Midbrain (tissue), 1 donor: ENCODE results near the gene TBX2.

ENCODE experiments used
- DNase-seq: peaks from one replicate; lab custom pipeline; 2025; lab: John Stamatoyannopoulos, UW

The TBX2 gene

DNA sequence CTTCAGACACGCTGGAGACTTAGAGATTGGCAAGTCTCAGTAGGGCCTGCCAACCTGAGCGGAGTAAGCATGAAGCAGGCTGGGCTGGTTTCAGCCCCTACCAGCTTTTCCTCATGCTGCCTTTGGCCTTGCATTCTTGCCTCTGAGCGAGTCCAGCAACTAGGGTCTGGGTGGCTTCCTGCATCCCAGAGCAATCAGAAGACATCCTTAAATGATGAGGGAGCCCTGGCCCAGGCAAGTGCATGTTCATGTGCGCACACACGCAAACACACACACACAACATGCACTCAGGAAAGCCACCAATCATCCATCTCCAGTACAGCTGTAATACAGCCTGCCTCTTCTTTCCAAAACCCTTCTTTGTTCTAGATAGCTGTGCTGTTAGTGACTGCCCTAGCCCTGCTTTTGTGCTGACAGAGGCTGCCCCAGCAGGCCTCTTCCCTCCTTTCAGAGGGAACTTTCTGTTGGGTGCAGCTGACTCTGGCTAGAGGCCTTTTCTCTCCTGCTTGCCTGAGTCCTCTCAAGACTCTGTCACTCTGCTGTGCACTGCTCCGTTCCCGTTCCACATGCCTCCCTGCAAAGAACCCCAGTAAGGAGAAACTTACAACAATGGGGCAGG lies 30.7 kb upstream of the TBX2 start:
- DNase-seq: no peak

DNA sequence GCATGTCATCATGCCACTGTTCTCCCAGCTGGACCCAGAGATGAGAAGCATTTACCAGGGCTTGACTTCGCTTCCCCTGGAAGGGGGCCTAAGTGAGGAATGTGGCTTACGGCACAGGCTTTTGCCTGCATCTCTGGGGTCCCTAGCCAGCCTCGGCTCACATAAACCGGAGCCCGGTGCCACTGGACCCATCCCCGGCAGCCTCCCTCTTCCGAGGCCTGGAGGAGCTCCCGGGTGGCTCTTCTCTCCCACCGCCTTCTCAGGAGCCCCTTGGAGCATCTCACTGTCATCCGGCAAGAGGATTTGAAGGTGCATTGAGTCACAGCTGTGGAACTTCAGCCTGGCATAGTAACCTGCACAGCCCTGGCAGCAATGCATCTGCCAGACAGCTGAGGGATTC lies 29.9 kb upstream of the TBX2 start:
- no peak for DNase-seq

DNA sequence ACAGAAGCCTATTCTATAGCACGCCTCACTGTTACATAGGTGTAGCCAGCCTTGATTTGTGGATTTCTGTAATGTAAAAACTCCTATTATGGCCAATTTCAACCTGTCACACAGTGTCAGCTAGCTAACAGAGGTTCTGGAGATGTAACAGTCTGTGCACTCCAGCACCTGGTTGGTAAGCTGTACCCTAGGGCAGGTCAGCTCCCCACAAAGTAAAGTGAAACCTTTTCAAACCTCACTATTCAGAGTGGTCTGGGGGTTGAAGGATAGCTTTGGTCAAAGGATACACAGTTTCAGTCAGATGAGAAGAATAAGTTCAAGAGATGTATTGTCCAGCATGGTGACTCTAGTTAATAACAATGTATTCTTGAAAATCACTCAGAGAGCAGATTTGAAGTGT lies 28.5 kb upstream of the TBX2 start:
- no peak for DNase-seq

DNA sequence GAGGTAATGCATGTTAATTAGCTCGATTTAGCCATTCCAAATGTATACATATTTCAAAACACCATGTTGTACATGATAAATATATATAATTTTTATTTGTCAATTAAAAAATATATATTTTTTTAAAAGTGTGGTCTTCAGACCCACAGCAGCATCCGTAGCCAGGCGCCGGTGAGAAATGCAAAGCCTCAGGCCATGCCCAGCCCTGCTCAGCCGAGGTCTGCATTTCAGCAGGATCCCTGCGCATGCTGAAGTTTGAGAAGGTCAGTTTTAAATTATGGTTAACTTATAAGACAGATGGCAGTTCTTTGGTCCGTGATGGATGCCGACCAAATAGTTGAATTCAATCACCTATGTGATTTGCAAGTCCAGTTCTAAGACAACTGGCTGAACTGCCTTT lies 28.0 kb upstream of the TBX2 start:
- DNase-seq: no peak

DNA sequence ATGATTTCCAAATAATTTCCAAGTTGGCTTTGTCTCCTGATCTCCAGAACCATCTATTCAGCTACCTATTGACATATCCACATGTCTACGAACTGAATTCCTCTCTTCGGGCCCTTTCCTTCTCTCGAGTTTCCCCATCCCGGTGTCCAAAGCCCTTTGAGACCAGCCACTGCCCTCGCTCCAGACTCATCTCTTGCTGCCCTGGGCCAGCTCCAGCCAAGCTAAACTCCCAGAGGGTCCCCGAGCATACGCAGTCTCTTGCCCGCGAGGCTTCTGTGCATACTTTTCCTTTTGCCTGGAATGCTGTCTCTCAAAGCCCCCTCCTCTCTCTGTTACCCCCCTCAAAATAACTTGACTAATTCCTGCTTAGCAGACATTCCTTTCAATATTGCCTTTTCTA lies 27.2 kb upstream of the TBX2 start:
- no peak for DNase-seq

DNA sequence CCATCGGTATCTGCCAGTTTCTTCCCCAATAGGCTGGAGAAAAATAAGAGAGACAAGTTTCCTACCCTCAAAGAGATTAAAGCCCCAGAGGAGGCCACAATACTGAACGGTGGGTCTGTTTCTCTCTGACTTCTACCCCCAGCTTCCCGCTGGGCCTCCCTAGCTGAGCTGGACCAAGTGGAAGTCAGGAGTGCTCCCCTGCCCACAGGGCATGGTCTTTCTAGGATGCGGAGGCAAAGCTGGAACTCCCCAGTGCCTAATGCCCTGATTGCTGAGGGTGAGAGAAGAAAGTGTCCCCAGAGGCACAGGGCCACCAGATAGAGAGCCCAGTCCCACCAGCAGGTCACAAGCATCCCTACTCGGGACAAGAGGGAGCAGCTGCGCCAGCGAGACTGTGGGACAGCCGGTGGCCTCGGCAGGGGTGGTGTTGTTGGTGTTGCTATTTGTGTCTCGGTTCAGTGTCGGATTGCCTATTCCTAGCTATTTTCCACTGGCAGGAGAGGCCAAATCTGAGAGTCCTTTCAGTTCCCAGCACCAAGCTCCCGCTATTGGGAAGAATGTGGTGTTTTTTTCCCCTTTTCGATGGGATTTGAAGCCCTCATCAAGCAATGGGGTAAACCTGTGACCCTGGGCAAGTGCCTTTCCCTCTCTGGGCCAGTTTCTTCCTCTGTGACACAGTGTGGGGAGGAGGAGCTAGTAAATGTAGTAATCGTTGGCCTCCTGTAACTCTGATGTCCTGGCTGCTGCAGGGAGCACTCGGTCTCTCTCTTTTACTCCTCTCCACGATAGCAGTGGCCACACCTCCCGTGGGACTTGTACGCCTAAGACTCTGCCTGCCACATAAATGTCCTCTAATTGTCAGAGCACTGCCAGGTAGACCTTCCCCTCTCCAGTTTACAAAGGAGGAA lies 22.5 kb upstream of the TBX2 start:
- no peak for DNase-seq

DNA sequence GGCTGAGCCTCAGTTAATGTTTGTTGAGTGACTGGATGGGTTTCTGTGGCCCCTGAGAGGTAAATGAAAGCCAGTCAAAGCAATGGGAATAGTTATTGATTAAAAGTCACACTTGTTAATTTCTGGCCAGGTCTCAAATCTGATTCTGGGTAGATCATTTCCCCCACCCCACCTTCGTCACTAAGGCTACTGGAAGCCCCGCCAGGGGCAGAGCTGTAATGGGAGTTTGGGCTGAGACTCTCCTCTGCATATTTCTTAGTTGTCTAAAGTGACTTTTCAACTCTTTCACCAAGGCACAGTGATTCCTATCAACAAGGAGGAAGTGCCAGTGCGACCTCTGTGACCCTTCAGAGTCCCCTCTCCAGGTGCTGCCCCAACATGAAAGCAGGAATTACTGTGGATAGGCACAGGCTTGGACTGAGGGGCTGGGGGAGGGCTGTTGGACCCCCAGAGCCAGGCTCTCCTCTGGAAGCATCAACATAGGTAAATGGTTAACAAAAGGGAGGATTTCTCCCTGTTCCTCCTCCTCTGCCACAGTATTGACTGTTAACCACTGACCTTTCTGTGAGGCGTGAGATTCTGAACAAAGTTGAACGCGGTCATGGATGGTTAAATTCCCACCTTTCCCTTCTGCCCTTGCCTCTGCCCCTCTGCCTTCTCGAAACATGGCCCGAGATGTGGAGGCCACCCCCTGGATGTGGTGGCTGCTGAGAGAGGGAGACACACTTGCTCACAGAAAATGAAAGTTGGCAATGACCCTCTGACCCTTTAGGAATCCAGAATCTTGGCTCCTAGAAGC lies 20.8 kb upstream of the TBX2 start:
- DNase-seq: no peak

DNA sequence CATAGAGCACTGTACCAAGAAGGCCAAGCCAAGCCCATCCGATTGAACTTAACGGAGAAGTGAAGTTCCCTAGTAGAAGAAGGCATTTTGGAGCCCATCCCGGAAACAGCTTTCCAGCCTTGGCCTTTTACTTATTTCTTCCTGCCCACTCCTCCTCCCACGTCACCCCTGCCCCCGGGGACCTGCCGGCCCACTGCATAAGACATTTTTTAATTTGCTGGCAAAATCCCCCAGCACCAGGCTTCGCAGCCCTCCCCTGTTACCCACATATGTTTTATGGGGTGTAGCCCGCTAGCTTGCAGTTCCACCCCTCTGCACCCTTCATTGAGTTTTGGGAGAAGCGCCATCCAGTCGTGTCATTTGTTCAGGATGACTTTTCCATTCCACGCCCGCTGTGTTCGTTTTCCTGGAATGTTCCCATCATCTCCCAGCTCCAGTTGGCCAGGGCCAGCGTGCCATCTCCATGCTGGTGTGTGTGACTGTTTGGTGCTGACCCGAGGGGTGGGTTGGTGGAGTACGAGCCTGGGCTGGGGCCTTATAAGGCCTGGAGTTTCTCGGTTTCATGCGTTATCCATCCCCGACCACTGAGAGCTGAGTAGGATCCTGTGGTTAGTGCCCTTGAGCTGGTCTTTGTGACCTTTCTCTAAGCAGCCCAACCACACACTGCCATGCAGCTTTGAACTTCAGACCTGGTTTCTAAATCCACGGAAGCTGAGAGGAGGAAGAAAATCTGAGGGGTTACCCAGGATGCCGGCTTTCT lies 20.0 kb upstream of the TBX2 start:
- DNase-seq: no peak

DNA sequence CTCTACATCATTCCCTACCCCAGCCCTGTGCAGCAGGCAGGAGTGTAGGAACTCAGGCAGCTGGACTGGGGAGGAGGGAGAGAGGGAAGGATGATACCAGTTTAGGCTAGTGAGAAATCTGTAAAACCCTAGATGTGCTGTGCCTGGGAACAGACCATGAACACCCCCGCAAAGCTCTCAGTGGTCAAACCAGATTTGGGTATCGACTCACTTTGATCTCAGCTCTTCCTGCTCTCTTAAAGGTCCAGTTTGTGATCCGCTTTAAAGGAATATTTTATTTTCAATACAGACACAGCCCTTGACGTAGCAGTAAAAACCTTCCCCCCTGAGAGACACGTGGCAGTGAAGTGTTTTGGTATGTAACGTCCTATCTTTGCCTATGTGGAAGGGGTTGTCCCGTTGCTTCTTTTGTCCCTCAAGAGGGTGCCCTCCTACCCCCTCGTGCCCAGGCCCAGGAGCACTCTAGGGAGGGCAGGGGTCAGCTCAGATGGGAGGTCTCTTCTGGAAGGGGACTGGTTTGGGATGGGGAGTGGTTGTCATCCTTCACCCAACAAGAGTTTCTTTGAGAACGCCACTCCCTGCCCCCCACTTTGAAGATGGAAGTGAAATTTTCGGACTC lies 19.3 kb upstream of the TBX2 start:
- no peak for DNase-seq

DNA sequence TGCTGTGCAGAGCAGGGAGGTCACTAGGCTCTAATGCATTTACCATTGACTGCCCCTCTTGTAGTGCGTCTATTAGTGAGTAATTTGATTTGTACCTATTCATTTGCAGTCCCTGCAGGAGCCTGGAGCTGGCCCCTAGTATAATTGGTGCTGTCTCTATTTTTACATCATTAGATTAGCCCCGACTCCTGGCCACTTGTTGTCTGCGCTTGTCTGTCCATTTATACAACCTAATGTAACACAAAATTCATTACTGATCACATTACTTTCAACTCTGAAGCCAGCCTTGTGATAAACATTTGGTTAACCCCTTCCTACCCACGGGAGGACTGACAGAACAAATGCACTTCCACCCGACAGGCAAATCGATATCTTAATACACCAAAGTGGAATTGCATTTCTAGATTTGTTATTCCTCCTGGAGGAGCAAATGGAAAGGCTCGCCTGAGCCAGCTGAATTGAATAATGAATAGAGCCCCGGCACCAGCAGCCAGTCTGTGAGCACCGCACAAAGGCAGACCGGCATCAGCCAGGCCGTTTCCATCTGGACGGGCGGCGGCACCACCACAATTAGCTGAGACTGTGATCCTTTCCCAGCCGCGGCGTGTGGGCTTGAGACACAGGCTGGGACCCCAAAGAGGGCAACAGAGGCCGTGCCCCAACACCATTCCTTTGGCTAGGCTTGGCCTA lies 18.7 kb upstream of the TBX2 start:
- DNase-seq: no peak

DNA sequence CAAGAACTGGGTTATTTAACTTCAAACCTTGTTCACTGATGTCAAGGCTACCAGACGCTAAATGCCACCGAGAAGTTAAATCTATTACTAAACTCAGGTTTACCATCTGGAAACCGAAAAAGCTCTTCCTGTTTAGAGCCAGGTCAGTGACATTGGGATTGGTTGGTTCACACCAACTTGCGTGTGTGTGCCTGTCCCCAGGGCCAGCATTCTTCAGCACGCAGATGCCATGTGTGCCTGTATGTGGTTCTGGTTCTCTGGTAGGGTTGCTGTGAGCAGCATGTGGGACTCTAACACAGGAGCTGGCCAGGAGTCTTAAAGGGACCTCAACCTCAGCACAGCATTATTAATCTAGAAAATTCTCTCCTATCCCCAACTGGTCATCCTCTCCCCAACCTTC lies 18.1 kb upstream of the TBX2 start:
- DNase-seq: no peak

DNA sequence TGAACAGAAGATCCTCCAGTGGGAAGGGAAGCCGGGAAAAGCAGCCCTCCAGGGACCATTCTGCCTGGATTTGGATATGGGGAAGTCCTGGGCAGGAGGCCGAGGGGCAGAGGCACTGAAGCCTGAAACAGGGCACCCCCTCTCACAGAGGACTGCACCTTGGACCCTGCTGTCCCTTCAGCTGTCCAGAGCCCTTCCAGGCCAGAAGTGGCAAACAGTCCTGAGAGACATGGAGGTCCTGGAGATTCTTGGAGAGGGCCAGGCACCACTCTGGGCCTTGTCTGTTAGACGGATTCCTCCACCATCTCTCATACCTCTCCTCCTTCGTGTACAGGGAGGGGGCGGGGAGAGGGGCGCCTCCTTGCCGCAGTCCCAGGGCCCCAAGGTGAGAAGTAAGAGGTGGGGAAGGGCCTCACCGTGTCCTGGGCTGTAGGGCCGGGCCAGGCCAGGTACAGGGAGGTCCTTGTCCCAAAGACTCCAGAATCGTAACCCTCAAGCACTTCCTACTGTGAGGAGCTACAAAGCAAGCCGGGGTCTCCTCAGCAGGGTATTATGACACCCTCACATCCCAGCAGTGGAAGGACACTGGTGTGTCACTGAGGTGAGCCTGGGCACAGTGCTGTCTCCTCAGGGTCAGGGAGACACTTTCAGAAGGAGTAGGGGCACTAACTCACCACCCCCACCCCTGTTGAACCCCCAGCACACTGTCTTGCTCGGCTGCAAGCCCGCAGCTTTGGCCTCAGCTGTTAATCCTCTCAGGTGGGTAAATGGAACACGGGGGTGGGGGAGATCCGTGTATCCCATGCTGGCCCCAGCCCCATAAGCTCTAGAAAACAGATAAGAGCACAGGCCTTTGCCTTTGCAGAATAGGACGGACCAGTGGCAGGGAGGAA lies 16.6 kb upstream of the TBX2 start:
- no peak for DNase-seq

DNA sequence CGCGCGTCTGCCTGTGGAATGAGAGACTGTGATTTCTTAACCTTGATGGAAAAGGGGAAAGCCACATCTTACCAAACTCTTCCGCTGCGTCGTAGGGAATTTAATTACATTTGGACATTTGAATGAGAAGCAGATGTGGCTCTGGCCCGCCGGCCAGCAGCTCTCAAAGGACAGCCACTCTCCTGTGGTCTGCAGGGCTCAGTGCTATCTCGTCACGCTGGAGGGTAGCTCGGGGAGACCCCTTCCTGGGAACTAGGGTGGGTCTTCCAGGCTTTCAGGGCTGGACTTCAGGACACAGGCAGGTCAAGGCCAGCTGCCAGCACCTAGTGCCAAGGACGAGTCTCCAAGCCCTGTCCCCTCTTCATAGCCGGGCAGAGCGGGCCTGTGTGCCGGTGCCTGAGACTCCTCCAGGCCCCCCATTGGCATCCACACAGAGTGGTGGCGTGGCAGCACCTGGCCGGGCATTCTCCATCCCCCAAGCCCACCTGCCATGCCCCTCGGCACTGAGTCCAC lies 15.9 kb upstream of the TBX2 start:
- DNase-seq: no peak

DNA sequence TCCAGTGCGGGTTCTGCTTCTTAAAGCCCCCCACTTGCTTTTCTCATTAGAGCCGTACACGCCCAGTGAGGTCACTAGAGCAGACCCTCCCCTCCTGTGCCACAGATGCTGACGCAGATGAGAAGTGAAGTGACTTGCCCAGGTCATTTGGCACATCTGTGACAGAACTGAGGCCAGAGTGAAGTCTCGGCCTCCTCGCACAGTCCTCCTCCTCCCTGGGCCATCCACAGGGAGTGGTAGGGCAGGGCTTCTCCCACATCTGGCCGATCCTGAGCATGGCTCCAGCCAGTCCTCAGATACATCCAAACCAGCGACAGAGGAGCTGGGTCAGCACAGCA lies 15.3 kb upstream of the TBX2 start:
- DNase-seq: no peak

DNA sequence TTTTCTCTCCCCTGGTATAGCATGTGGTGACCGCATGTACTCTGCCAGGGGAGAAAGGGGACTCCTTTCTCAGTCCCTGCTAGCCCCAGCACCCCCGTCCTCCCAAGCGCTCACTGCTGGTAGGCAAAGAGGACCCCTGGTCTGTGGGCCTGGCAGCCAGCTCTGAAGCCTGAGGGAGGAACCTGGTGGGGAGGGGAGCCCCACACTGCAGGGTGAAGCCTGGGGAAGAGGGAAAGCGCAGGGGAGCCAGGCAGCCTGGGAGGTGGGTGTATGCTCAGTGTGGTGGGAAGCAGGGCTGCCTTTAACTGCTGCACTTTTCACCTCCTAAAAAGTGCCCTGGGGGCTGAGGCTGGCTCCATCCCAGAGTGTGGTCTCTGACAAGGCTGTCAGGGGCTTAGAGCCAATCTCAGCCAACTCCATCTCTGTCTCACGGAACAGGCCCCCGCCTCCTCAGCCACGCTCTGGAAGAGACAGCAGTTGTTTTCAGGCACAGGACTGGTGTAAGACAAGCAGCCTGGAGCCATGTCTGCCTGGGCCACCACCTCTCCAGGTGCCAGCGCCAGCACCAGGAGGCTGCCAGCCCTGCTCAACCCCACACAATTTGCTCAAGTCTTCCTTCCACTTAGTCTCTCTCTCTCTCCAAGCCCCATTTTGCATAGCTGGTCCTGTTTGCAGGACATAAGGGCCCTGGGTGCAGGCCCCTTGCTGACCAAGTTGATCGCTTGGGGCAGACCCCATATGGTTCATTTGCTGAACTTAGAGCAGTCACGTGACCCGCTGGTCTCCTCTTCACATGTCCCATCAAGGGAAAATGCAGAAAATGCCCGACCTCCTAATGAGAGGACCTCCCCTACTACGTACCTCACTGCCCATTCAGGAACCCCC lies 14.7 kb upstream of the TBX2 start:
- DNase-seq: no peak

DNA sequence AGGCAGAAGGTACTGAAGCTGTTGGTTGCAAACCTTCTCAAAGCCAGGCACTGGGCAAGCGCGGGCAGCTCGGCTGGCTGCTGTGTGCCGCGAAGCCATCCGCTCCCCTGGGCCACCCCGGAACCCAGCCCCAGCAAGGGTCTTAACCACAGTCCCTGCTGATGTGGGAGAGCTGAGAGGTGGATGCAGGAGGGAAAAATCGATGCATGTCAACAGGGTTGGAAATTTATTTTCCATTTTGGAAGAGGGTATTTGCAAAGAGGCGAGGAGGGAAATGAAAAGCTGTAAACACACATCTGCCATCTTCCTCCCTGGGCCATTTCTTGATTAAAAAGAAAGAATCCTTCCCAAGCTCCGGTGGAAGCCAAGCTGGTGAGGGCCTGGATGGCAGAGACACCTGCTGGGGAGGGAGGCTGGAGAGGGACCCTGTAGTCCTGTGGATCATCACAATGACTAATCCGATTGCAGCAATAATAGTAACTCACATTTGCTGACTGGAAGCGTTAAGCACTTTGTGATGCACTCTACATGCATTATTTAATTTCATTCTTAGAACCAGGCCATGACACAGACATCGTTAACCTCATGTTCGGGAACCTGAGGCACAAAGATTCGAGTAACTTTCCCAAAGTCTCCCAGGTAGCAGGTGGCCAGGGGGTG lies 13.9 kb upstream of the TBX2 start:
- no peak for DNase-seq

DNA sequence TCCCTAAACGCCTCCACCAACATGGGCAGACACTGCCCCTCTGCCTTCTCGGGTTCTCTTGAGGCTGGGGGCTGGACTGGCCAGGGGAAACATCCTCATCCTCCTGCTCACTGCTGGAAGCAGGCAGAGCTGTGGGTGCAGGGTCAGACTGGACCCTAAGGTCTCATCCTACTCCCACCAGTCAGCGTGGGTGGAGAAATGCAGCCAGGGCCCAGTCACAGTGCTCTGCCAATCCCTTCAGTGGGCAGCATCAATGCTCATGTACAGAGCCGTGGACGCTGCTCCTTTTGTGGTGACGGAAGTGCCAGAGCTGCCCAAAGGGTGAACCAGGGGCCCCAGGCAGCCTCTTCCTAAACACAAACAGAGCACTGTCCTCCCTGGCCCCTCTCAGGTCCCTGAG lies 13.4 kb upstream of the TBX2 start:
- DNase-seq: no peak

DNA sequence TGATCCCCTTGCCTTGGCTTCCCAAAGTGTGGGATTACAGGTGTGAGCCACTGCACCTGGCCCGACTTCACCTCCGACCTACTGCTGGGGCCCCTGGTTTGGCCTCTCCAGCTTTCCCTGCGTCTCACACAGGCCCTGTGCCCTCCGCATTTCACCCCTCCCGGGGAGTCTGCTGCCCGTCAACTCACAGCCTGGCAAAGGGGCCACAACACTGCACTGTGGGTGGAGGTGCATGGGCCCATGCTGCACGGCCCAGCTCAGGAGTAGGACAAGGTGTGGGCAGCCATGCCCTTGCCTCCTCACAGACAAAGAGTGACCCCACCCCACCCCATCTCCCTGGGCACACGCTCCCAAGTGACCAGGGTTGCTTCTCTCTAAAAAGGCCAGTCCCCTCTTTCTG lies 12.6 kb upstream of the TBX2 start:
- DNase-seq: no peak
